GM18517 (cell line): ENCODE data around the gene TCP10L.
"Not testable (repeated sequence)": the region's sequence is repeated elsewhere in the genome, so short reads cannot be mapped to it uniquely, and the experiment has no call there.

ENCODE experiments used
- ATAC-seq: cut with Tn5 transposase; IDR thresholded peaks from one replicate; pipeline ENCODE4 v1.9.1; 2021; ENCODE audit warnings: mild to moderate bottlenecking, moderate library complexity; ENCODE audit not compliant: unreplicated experiment

The TCP10L gene

GRCh38 chr21:32559006-32559610, 26.2 kb downstream of the TCP10L start:
- ATAC-seq: no peak

DNA sequence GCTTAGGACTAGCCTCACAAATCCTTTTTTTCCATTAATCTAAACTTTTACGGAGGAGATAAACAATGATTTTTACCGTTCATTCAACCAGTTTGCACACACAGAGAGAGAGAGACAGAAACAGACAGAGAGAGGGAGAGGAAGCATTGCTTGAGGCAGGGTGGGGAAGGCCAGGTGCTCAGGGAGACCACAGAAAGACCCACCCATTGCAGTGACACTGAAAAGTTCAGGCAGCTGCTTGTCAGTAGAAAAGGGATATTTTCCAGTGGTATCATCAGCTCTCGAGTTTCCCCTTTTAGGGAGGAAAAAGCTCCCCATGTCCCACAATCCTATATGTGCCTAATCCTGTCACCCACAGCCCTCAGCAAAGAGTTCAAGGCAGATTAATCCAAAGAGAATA, 27.2 kb downstream of the TCP10L start:
- ATAC-seq: no peak

GRCh38 chr21:32554832-32555638, 30.3 kb downstream of the TCP10L start:
- no peak for ATAC-seq

- ATAC-seq: no peak
Observed at GRCh38 chr21:32549886-32550285, 35.4 kb downstream of the TCP10L start.

DNA sequence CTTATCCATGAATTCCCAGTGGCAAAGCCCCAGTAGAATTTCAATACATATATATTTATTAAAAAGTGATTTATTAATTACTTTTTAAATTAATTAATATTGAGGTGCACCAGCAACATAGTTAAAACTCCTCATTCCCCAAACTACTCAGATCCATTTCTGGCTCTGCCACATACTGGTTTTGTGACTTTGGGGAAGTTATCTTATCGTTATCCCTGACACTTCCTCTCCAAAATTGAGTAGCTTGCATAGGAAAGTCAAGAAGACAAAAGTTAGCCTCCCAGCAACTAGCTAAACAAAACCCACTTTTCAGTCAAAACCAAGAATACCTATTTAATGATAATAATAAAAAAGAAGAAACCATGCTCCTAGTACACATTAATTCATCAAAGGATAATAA, 35.9 kb downstream of the TCP10L start:
- ATAC-seq: no peak

DNA sequence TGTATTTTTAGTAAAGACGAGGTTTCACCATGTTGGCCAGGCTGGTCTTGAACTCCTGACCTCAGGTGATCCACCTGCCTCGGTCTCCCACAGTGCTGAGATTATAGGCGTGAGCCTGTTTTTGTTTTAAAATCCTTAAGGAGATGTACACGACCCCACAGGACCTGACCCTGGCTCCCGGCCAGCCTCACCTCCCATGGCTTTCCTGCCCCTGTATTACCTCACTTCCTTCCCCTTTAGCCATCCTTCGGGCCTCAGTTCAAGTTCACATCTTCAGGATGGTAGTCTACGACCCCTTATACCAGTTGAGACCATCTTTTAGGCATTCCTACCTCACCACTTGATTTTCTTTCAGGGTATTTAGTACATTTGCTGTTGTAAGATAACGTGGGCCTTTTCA, 36.3 kb downstream of the TCP10L start:
- ATAC-seq: no peak

DNA sequence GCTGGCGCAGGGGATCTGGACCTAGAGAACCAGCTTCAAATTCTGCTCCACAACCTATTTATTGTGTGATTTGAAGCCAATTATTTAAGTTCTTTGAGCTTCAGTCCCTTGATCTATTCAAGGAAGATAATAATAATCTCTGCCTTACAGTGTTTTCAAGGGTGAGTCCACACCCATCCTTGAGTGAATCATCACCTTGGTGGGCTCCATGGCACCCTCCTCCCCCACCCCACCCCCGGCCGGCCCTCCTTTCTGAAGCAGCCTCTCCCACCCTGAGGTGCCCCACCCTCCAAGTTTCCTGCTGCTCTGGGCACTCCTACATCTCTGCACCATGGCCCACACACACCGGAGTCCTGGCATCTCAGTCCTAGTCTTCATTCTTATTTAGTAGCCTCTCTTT, 38.3 kb downstream of the TCP10L start:
- no peak for ATAC-seq

GRCh38 chr21:32545948-32546441, 39.3 kb downstream of the TCP10L start:
- no peak for ATAC-seq

- no peak for ATAC-seq
Observed at GRCh38 chr21:32544697-32545096, 40.6 kb downstream of the TCP10L start.

DNA sequence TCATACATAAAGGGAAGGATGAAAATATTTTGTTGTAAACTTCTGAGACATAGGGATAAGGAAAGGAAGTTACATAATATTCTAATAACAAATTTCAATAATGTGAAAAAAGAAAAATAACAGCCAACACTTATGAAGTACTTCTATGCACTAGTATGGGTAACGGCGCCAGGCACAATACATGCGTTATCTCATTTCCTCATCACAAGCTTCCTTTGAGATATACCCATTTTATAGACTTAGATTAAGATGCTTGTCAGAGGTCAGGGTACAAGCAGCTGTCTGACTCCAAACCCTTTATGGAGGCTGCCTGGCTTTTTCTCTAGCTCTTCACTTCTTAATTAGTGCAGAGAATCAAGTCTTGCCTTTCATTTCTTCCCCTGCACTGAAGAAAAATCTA, 41.3 kb downstream of the TCP10L start:
- ATAC-seq: no peak

- not testable (repeated sequence) for ATAC-seq
Observed at GRCh38 chr21:32543056-32543455, 42.3 kb downstream of the TCP10L start.

DNA sequence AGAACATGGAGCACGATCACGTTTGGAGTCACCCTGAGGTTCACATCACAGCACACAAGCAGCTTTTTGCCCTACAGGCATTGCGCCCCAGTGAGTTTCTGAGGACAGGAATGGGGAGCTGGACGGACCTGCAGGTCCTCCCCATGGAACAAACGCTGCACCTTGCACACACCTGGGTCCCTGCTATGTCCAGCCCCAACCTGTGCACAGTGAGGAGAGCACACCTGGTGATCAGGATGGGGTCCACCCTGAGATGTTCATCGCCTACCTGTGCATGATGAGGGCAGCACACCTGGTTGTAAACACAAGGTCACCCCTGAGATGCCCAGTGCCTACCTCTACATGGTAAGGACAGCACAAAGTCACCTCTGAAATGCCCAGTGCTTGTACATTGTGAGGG, 45.9 kb downstream of the TCP10L start:
- ATAC-seq: no peak

GRCh38 chr21:32538147-32538792, 47.1 kb downstream of the TCP10L start:
- ATAC-seq: no peak

GRCh38 chr21:32537569-32537881, 47.8 kb downstream of the TCP10L start:
- no peak for ATAC-seq

GRCh38 chr21:32535612-32536011, 49.7 kb downstream of the TCP10L start:
- no peak for ATAC-seq

GRCh38 chr21:32534113-32534512, 51.2 kb downstream of the TCP10L start:
- no peak for ATAC-seq

- no peak for ATAC-seq
Observed at GRCh38 chr21:32533611-32534010, 51.7 kb downstream of the TCP10L start.

DNA sequence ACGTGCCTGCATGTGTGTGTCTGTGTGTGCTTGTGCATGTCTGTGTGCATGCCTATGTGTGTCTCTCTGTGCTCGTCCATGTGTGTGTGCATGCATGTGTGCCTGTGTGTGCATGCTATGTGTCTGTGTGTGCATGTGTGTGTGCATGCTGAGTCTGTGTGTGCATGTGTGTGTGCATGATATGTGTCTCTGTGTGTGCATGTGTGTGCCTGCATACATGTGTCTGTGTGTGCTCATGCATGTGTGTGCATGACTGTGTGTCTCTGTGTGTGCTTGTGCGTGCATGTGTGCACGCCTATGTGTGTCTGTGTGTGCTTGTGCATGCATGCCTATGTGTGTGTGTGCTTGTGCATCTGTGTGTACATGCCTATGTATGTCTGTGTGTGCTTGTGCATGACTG, 52.3 kb downstream of the TCP10L start:
- no peak for ATAC-seq

DNA sequence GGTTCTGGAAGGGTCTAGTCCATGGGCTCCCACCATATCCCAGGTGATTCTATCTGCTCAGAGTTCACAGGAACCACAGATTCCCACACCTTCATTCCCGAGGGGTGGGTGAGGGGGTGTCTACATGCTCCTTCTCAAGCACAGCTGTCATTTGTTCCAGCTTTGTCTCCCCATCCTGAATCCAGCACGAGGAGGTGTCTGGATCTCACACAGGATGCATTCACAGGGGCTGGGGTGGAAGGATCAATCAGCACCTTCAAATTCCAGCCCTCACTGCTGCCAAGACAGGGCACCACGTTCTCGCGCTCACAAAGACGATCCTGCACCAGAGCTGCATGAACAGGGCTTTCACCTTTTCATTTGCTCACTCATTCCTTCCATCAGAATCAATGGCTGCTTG, 52.7 kb downstream of the TCP10L start:
- ATAC-seq: no peak

DNA sequence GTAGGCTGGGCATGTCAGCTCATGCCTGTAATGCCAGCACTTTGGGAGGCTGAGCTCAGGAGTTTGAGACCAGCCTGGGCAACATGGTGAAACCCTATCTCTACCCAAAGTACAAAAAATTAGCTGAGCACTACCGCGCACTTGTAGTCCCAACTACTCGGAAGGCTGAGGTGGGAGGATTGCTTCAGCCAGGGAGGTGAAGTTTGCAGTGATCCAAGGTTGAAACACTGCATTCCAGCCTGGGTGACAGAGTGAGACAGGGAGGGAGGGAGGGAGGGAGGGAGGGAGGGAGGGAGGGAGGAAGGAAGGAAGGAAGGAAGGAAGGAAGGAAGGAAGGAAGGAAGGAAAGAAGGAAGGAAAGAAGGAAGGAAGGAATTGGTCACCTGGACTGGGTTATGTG, 53.8 kb downstream of the TCP10L start:
- ATAC-seq: not testable (repeated sequence)

- not testable (repeated sequence) for ATAC-seq
Observed at GRCh38 chr21:32530809-32531208, 54.5 kb downstream of the TCP10L start.

DNA sequence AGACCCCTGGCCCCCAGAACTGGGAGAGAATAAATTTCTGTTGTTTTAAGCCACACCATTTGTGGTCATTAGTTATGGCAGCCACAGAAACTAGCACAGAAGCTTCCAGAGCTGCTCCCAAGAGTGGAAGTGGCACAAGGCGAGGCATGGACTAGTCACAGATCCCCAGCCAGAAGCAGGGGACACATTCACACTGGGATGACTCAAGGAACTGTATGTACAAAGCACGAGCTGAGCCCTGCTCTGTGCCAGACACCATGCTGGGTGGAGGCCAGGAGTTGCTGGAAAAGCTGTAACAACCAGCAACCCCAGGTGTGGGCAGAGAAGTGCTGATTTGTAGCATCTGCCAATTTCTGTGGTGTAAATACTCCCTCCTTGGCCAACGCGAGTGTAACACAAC, 55.6 kb downstream of the TCP10L start:
- no peak for ATAC-seq
